Measurements from ENCODE around the gene IGHMBP2.

Gene IGHMBP2

GRCh38 chr11:68960294-68961071 lies 56.8 kb downstream of the IGHMBP2 start:
- CTCF ChIA-PET = interaction anchor here (0.9 kb wide), 1 partner anchor 13 kb away, joined by 3 read pairs; no protein-coding TSS in a partner anchor
- Histone ChIP-seq H3K9me3 (ENCODE audit: control insufficient read depth, insufficient read depth, low read depth, low read length) (no peaks in the 10 kb centered on the region), H3K27ac (ENCODE audit: extremely low read depth, low read depth, low read length) (no peak overlapping the region), H3K4me1 (ENCODE audit: control insufficient read depth, insufficient read depth, low read length) (no peaks in the 10 kb centered on the region), H3K4me3 (ENCODE audit: low read depth, low read length) (no peak overlapping the region), H3K36me3 (ENCODE audit: control insufficient read depth in 2 of 2, insufficient read depth in 1 of 2, low read length in 2 of 2) (no peaks in the 10 kb centered on the region)
- POLR2A ChIA-PET = no interaction called here
- TF ChIP-seq GLI2 (tag by site-specific recombination; IDR thresholded peaks at IDR 0.05; ENCODE audit: borderline replicate concordance, low read depth) = no peak
- TF ChIP-seq OVOL3 (tag by site-specific recombination; IDR thresholded peaks at IDR 0.05) = no peak
- TF ChIP-seq BCL11B (tag by site-specific recombination; IDR thresholded peaks at IDR 0.05; ENCODE audit: low read depth) = no peak
- no peak for TF ChIP-seq ZNF324 (tag by site-specific recombination; IDR thresholded peaks at IDR 0.05)
- no peak for TF ChIP-seq SCRT1 (tag by site-specific recombination; IDR thresholded peaks at IDR 0.05; ENCODE audit: borderline replicate concordance)
- TF ChIP-seq ZNF155 (tag by site-specific recombination; IDR thresholded peaks at IDR 0.05) = no peak
- no peak for TF ChIP-seq ZNF837 (tag by site-specific recombination; IDR thresholded peaks at IDR 0.05)
- TF ChIP-seq ZNF830 (tag by site-specific recombination; IDR thresholded peaks at IDR 0.05; ENCODE audit: low read depth) = no peak
- no peak for TF ChIP-seq ZNF10 (tag by site-specific recombination; IDR thresholded peaks at IDR 0.05)
- no peak for TF ChIP-seq ZNF510 (tag by site-specific recombination; IDR thresholded peaks at IDR 0.05; ENCODE audit: insufficient replicate concordance)
- TF ChIP-seq ZNF2 (tag by site-specific recombination; IDR thresholded peaks at IDR 0.05) = no peak
- no peak for TF ChIP-seq ZNF221 (tag by site-specific recombination; IDR thresholded peaks at IDR 0.05; ENCODE audit: borderline replicate concordance)
- no peak for TF ChIP-seq ZNF548 (tag by site-specific recombination; IDR thresholded peaks at IDR 0.05)
- TF ChIP-seq ZFP69B (tag by site-specific recombination; IDR thresholded peaks at IDR 0.05) = no peak
- no peak for TF ChIP-seq ZNF394 (tag by site-specific recombination; IDR thresholded peaks at IDR 0.05; ENCODE audit: borderline replicate concordance)
- no peak for TF ChIP-seq ZNF660 (tag by site-specific recombination; IDR thresholded peaks at IDR 0.05)
- no peak for TF ChIP-seq ZNF341 (tag by site-specific recombination; IDR thresholded peaks at IDR 0.05; ENCODE audit: low read depth)
- TF ChIP-seq ZNF704 (tag by site-specific recombination; IDR thresholded peaks at IDR 0.05) = no peak
- TF ChIP-seq ZNF555 (tag by site-specific recombination; conservative IDR thresholded peaks at IDR 0.05) = no peak

GRCh38 chr11:68961245-68961644 lies 57.6 kb downstream of the IGHMBP2 start:
- ChIA-PET POLR2A (no interaction called here), CTCF (interaction anchor here (0.6 kb wide), 1 partner anchor 713 kb away, joined by 3 read pairs; no protein-coding TSS in a partner anchor)
- Histone ChIP-seq H3K9me3 (ENCODE audit: control insufficient read depth, insufficient read depth, low read depth, low read length) (no peaks in the 10 kb centered on the region), H3K36me3 (ENCODE audit: control insufficient read depth in 2 of 2, insufficient read depth in 1 of 2, low read length in 2 of 2) (no peaks in the 10 kb centered on the region), H3K4me3 (ENCODE audit: low read depth, low read length) (no peak overlapping the region), H3K27ac (ENCODE audit: extremely low read depth, low read depth, low read length) (no peak overlapping the region), H3K4me1 (ENCODE audit: control insufficient read depth, insufficient read depth, low read length) (no peaks in the 10 kb centered on the region)
- TF ChIP-seq ZNF580 (tag by site-specific recombination; IDR thresholded peaks at IDR 0.05) (no peak), GFI1B (tag by site-specific recombination; IDR thresholded peaks at IDR 0.05) (no peak), ZNF645 (tag by site-specific recombination; IDR thresholded peaks at IDR 0.05) (no peak), ZFP3 (tag by site-specific recombination; IDR thresholded peaks at IDR 0.05; ENCODE audit: low read depth) (no peak), ZNF510 (tag by site-specific recombination; IDR thresholded peaks at IDR 0.05; ENCODE audit: insufficient replicate concordance) (no peak), ZNF610 (tag by site-specific recombination; IDR thresholded peaks at IDR 0.05; ENCODE audit: borderline replicate concordance) (no peak), ZNF843 (tag by site-specific recombination; IDR thresholded peaks at IDR 0.05) (no peak), ZNF416 (tag by site-specific recombination; IDR thresholded peaks at IDR 0.05) (no peak), ZNF248 (tag by site-specific recombination; IDR thresholded peaks at IDR 0.05) (no peak), SALL2 (tag by site-specific recombination; IDR thresholded peaks at IDR 0.05; ENCODE audit: borderline replicate concordance) (no peak), ZNF449 (tag by site-specific recombination; IDR thresholded peaks at IDR 0.05) (no peak), ZBTB44 (tag by site-specific recombination; IDR thresholded peaks at IDR 0.05) (no peak), ZNF830 (tag by site-specific recombination; IDR thresholded peaks at IDR 0.05; ENCODE audit: low read depth) (no peak)
